Measurements from ENCODE around the gene PKN1.
"Not testable (repeated sequence)": the region's sequence is repeated elsewhere in the genome, so short reads cannot be mapped to it uniquely, and the experiment has no call there.

PKN1 gene

GRCh38 chr19:14401468-14402195 is 31.5 kb upstream of the PKN1 start:
- Mint-ChIP-seq H3K27ac (no peak overlapping the region), H3K36me3 (ENCODE audit: low read depth) (peaks cover under 1% of the 10 kb centered on the region), H3K4me3 (no peak overlapping the region)

GRCh38 chr19:14402332-14403144 is 30.6 kb upstream of the PKN1 start:
- no peak overlapping the region for H3K27ac Mint-ChIP-seq
- no peaks in the 10 kb centered on the region for H3K27me3 Mint-ChIP-seq (ENCODE audit: low read depth)
- no peak for TF ChIP-seq CTCF (IDR thresholded peaks at IDR 0.05; ENCODE audit: unreplicated experiment in 3 of 3)
- H3K4me3 Mint-ChIP-seq, result no peak overlapping the region
- no peaks in the 10 kb centered on the region for H3K4me1 Mint-ChIP-seq
- H3K9me3 Mint-ChIP-seq, result no peaks in the 10 kb centered on the region
- peaks cover 7% of the 10 kb centered on the region for H3K36me3 Mint-ChIP-seq (ENCODE audit: low read depth)

More at GRCh38 chr19:14401468-14402195, 31.5 kb upstream of the PKN1 start:
- no peaks in the 10 kb centered on the region for H3K9me3 Mint-ChIP-seq
- no peaks in the 10 kb centered on the region for H3K27me3 Mint-ChIP-seq (ENCODE audit: low read depth)
- TF ChIP-seq CTCF (IDR thresholded peaks at IDR 0.05; ENCODE audit: unreplicated experiment in 3 of 3), result no peak
- no peaks in the 10 kb centered on the region for H3K4me1 Mint-ChIP-seq

GRCh38 chr19:14403145-14403930 is 29.8 kb upstream of the PKN1 start:
- H3K4me1 Mint-ChIP-seq; H3K9me3 Mint-ChIP-seq; H3K27ac Mint-ChIP-seq; H3K4me3 Mint-ChIP-seq; H3K27me3 Mint-ChIP-seq (ENCODE audit: low read depth): not testable (repeated sequence)
- peaks cover 11% of the 10 kb centered on the region for H3K36me3 Mint-ChIP-seq (ENCODE audit: low read depth)

- Mint-ChIP-seq H3K27ac (no peak overlapping the region), H3K36me3 (ENCODE audit: low read depth) (peaks cover 17% of the 10 kb centered on the region), H3K27me3 (ENCODE audit: low read depth) (no peaks in the 10 kb centered on the region), H3K9me3 (no peaks in the 10 kb centered on the region), H3K4me3 (no peak overlapping the region), H3K4me1 (no peaks in the 10 kb centered on the region)
- TF ChIP-seq CTCF (IDR thresholded peaks at IDR 0.05; ENCODE audit: unreplicated experiment in 3 of 3), result no peak
Measured at GRCh38 chr19:14404312-14404711, 28.8 kb upstream of the PKN1 start.

GRCh38 chr19:14405380-14405757 is 27.7 kb upstream of the PKN1 start:
- Mint-ChIP-seq H3K36me3 (ENCODE audit: low read depth) (peaks cover 27% of the 10 kb centered on the region), H3K4me3 (peak overlapping the region in 1 of 3 experiments; percentile 76), H3K27me3 (ENCODE audit: low read depth) (no peaks in the 10 kb centered on the region), H3K9me3 (no peaks in the 10 kb centered on the region), H3K27ac (peak overlapping the region in 1 of 3 experiments; percentile 86), H3K4me1 (no peaks in the 10 kb centered on the region)
- no peak for TF ChIP-seq CTCF (IDR thresholded peaks at IDR 0.05; ENCODE audit: unreplicated experiment in 3 of 3)

Measured in nephron (organoid).